Measurements from ENCODE around the gene STX7. TPM values are rescaled to one million over a fixed set of nuclear protein-coding genes. Genes with fewer than 3 reads are reported as not detected.
A peak's percentile ranks its signal among the peaks of the same experiment; 100 is the strongest.
"Not testable (repeated sequence)": the region's sequence is repeated elsewhere in the genome, so short reads cannot be mapped to it uniquely, and the experiment has no call there.

Gene STX7
- total RNA-seq, 1 donor from 2014 or later, result 49.3 TPM

DNA sequence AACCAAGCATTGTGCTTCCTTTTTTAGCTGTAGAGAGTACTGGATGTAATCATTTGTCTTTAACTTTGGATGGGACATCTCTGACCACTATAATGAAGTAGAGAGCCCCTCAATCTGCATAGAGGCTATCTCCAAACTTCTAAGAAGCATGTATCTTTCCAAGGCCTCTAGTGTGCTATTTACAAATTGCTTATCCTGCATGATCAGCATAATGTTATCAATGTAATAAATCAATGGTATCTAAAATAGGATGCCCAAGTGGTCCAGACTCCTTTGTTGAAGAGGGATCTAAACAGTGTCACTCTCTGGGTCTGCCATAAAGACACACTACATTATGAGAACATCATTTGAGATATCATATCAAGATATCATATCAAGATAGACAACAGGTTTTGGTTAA is 31.9 kb upstream of the STX7 start:
- no peaks in the 10 kb centered on the region for H3K36me3 Mint-ChIP-seq (ENCODE audit: unreplicated experiment)
- TF ChIP-seq CTCF (IDR thresholded peaks at IDR 0.05), result no peak
- no peak for DNase-seq (ENCODE audit: extremely low spot score, unreplicated experiment)
- no peaks in the 10 kb centered on the region for H3K9me3 Mint-ChIP-seq (ENCODE audit: unreplicated experiment)
- H3K27ac Mint-ChIP-seq (ENCODE audit: unreplicated experiment), result no peak overlapping the region
- H3K4me1 Mint-ChIP-seq (ENCODE audit: unreplicated experiment), result no peaks in the 10 kb centered on the region
- H3K4me3 Mint-ChIP-seq (ENCODE audit: unreplicated experiment), result no peak overlapping the region
- H3K27me3 Mint-ChIP-seq (ENCODE audit: unreplicated experiment), result peaks cover 67% of the 10 kb centered on the region

DNA sequence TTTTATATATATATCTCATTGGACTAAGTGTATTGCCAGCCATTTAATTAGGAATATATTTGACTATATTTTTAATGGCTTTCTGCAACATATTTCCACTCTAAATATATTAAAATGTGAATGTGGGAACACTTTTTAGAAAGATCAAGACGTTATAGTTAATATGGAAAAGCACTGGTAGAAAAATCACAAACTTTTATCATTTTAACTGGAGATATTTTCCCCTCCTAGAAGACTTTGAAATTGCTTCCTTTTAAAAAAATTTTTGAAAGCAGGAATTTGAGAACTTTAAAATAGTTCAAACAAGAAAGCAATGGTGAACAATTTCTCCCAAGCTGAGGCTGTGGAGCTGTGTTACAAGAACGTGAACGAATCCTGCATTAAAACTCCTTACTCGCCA is 25.1 kb upstream of the STX7 start, which contains the start of gene TAAR9:
TAAR9 (plus strand) TSS at position 301 of the 400 bp plus-strand sequence; CDS start at position 314, 13 bp downstream.
- Mint-ChIP-seq H3K4me1 (ENCODE audit: unreplicated experiment) (no peaks in the 10 kb centered on the region), H3K27ac (ENCODE audit: unreplicated experiment) (no peak within 1 kb of the TSS)
- TF ChIP-seq CTCF (IDR thresholded peaks at IDR 0.05), result no peak

DNA sequence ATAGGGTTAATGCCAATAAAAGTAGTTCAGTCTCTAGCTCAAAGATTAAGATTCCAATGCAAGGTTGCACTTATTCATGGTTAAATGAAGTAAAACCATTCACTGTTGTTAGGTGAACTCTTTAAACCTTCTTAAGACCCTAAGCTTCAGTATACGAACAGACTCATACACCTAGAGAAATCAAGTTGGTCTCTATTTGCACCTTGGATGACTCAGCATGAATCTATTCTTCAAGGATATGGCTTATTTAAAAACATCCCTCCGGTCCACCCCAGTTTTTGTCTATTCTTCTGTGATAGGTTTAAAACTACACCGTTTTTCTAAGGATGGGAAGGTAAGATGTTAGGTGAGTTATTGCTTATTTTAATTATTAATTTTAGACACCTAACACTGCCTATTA is 24.2 kb upstream of the STX7 start:
- DNase-seq (ENCODE audit: extremely low spot score, unreplicated experiment), result no peak
- Mint-ChIP-seq H3K4me1 (ENCODE audit: unreplicated experiment) (no peaks in the 10 kb centered on the region), H3K27me3 (ENCODE audit: unreplicated experiment) (peaks cover 66% of the 10 kb centered on the region), H3K27ac (ENCODE audit: unreplicated experiment) (no peak overlapping the region), H3K9me3 (ENCODE audit: unreplicated experiment) (peaks cover 4% of the 10 kb centered on the region), H3K36me3 (ENCODE audit: unreplicated experiment) (no peaks in the 10 kb centered on the region), H3K4me3 (ENCODE audit: unreplicated experiment) (no peak overlapping the region)
- no peak for TF ChIP-seq CTCF (IDR thresholded peaks at IDR 0.05)

More for the DNA sequence above, 25.1 kb upstream of the STX7 start, which contains the start of gene TAAR9:
- H3K27me3 Mint-ChIP-seq (ENCODE audit: unreplicated experiment), result peaks cover 66% of the 10 kb centered on the region
- no peak for DNase-seq (ENCODE audit: extremely low spot score, unreplicated experiment)
- no peaks in the 10 kb centered on the region for H3K36me3 Mint-ChIP-seq (ENCODE audit: unreplicated experiment)
- H3K9me3 Mint-ChIP-seq (ENCODE audit: unreplicated experiment), result peaks cover 4% of the 10 kb centered on the region
- H3K4me3 Mint-ChIP-seq (ENCODE audit: unreplicated experiment), result no peak within 1 kb of the TSS

GRCh38 chr6:132534546-132534945 is 21.6 kb upstream of the STX7 start:
- not testable (repeated sequence) for H3K36me3 Mint-ChIP-seq (ENCODE audit: unreplicated experiment); H3K27ac Mint-ChIP-seq (ENCODE audit: unreplicated experiment); H3K9me3 Mint-ChIP-seq (ENCODE audit: unreplicated experiment); H3K4me3 Mint-ChIP-seq (ENCODE audit: unreplicated experiment); DNase-seq (ENCODE audit: extremely low spot score, unreplicated experiment); H3K4me1 Mint-ChIP-seq (ENCODE audit: unreplicated experiment)
- H3K27me3 Mint-ChIP-seq (ENCODE audit: unreplicated experiment), result peaks cover 60% of the 10 kb centered on the region

DNA sequence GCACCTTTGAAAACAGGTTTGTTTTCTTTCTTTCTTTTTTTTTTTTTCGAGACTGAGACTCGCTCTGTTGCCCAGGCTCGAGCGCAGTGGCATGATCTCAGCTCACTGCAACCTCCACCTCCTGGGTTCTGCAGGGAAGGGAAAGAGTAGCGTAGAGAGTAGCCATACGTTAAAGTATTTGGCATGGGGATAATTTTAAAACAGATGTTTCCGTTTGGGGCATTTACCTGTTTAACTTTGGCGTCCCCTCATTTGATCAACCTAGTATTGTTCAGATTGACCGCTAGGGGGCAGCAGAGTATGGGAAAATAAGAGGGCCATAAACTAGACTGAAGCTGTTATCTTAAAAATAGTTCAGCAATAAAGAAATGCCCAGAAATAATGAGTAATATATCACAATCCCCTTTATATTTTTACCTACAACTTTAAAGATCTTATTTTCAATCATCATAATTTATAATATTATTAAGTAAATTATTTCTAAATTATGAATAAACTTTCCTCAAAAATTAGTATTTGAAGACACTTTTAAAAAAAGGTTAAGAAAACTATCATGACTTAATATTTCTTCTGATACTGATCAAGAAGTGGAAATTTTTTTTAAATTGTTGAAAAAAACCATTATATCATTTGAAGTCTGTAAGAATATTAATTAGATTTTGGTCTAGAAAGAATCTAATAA is 17.5 kb upstream of the STX7 start:
- DNase-seq (ENCODE audit: extremely low spot score, unreplicated experiment), result no peak
- no peak overlapping the region for H3K4me3 Mint-ChIP-seq (ENCODE audit: unreplicated experiment)
- H3K9me3 Mint-ChIP-seq (ENCODE audit: unreplicated experiment), result peaks cover 4% of the 10 kb centered on the region
- peak; percentile 86 for TF ChIP-seq CTCF (IDR thresholded peaks at IDR 0.05)
- peaks cover 48% of the 10 kb centered on the region for H3K27me3 Mint-ChIP-seq (ENCODE audit: unreplicated experiment)
- H3K36me3 Mint-ChIP-seq (ENCODE audit: unreplicated experiment), result no peaks in the 10 kb centered on the region
- no peaks in the 10 kb centered on the region for H3K4me1 Mint-ChIP-seq (ENCODE audit: unreplicated experiment)
- no peak overlapping the region for H3K27ac Mint-ChIP-seq (ENCODE audit: unreplicated experiment)

Measured in osteocyte (in vitro differentiated cells).